ENCODE data around the gene PIP5KL1.

Gene PIP5KL1

GRCh38 chr9:127968700-127969383, 38.3 kb upstream of the PIP5KL1 start:
- DNase-seq (ENCODE audit: low read depth) = no peak

GRCh38 chr9:127968042-127968441, 37.5 kb upstream of the PIP5KL1 start:
- peak; percentile 24 for DNase-seq (ENCODE audit: low read depth)

GRCh38 chr9:127967151-127967809, 36.7 kb upstream of the PIP5KL1 start:
- no peak for DNase-seq (ENCODE audit: low read depth)

- no peak for DNase-seq (ENCODE audit: low read depth)
Observed at GRCh38 chr9:127966416-127967150, 36.0 kb upstream of the PIP5KL1 start.

- DNase-seq (ENCODE audit: low read depth) = no peak
Observed at GRCh38 chr9:127965953-127966352, 35.4 kb upstream of the PIP5KL1 start.

GRCh38 chr9:127963359-127964064, 32.9 kb upstream of the PIP5KL1 start:
- no peak for DNase-seq (ENCODE audit: low read depth)

GRCh38 chr9:127963041-127963358, 32.4 kb upstream of the PIP5KL1 start:
- DNase-seq (ENCODE audit: low read depth) = no peak

- DNase-seq (ENCODE audit: low read depth) = no peak
Observed at GRCh38 chr9:127962278-127962677, 31.7 kb upstream of the PIP5KL1 start.

- no peak for DNase-seq (ENCODE audit: low read depth)
Observed at GRCh38 chr9:127961613-127962155, 31.1 kb upstream of the PIP5KL1 start.

- DNase-seq (ENCODE audit: low read depth) = no peak
Observed at GRCh38 chr9:127961155-127961490, 30.5 kb upstream of the PIP5KL1 start.

GRCh38 chr9:127960410-127961154, 30.0 kb upstream of the PIP5KL1 start:
- no peak for DNase-seq (ENCODE audit: low read depth)

GRCh38 chr9:127959841-127960409, 29.3 kb upstream of the PIP5KL1 start:
- DNase-seq (ENCODE audit: low read depth) = no peak

GRCh38 chr9:127959398-127959797, 28.8 kb upstream of the PIP5KL1 start:
- DNase-seq (ENCODE audit: low read depth) = no peak

- no peak for DNase-seq (ENCODE audit: low read depth)
Observed at GRCh38 chr9:127958728-127959127, 28.2 kb upstream of the PIP5KL1 start.

GRCh38 chr9:127955294-127956015, 24.9 kb upstream of the PIP5KL1 start:
- DNase-seq (ENCODE audit: low read depth) = peak; percentile 73

- DNase-seq (ENCODE audit: low read depth) = no peak
Observed at GRCh38 chr9:127954831-127955293, 24.3 kb upstream of the PIP5KL1 start.

GRCh38 chr9:127953768-127954505, 23.4 kb upstream of the PIP5KL1 start:
- no peak for DNase-seq (ENCODE audit: low read depth)

GRCh38 chr9:127953154-127953553, 22.6 kb upstream of the PIP5KL1 start:
- DNase-seq (ENCODE audit: low read depth) = no peak

- no peak for DNase-seq (ENCODE audit: low read depth)
Observed at GRCh38 chr9:127950513-127951289, 20.1 kb upstream of the PIP5KL1 start.

Data from activated gamma-delta T cell treated with anti-CD3 and anti-CD28 coated beads, Interleukin-2, amount 50 U/mL, for 16 hours (primary cell).